ENCODE data around the gene LGI2.

DNA sequence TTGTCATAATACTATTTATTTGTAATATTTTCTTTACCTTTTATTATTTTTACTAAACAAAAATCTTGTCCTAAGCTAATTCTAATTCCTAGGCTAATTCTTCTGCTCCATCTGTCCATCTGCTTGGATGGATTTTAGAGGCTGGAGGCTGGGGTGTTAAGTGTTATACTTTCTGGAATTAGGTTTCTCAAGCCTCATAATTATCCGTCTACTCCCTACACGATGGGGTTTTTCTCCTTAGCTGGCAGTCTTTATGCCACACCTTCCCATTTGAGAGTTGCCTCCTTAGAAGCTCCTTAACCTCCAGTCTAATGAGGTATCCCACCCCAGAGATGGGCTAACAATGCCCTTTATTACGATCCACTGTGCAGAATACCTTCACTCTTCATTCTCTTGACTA, 37.6 kb upstream of the LGI2 start:
- TF ChIP-seq, protein P1, sequence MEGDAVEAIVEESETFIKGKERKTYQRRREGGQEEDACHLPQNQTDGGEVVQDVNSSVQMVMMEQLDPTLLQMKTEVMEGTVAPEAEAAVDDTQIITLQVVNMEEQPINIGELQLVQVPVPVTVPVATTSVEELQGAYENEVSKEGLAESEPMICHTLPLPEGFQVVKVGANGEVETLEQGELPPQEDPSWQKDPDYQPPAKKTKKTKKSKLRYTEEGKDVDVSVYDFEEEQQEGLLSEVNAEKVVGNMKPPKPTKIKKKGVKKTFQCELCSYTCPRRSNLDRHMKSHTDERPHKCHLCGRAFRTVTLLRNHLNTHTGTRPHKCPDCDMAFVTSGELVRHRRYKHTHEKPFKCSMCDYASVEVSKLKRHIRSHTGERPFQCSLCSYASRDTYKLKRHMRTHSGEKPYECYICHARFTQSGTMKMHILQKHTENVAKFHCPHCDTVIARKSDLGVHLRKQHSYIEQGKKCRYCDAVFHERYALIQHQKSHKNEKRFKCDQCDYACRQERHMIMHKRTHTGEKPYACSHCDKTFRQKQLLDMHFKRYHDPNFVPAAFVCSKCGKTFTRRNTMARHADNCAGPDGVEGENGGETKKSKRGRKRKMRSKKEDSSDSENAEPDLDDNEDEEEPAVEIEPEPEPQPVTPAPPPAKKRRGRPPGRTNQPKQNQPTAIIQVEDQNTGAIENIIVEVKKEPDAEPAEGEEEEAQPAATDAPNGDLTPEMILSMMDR (conservative IDR thresholded peaks at IDR 0.05 in 1 of 2, IDR thresholded peaks at IDR 0.05 in 1 of 2; ENCODE audit: extremely low read depth in 1 of 2, insufficient read depth in 1 of 2, low read depth in 1 of 2, low read length in 2 of 2) = no peak
- TF ChIP-seq EZH2 (IDR thresholded peaks at IDR 0.05; ENCODE audit: borderline replicate concordance, low read length) = no peak
